Keratinocyte (primary cell): ENCODE data around the gene ANO9.

Experiments used
- CTCF ChIP-seq, 3 experiments: IDR thresholded peaks in 1 of 3; conservative IDR thresholded peaks in 1 of 3; optimal IDR thresholded peaks in 1 of 3; 2 replicates in 2 of 3; 3 replicates in 1 of 3; pipeline versions ENCODE3 to v1.5.1; 2011; ENCODE audit warnings: low read length in 3 of 3, mild to moderate bottlenecking in 3 of 3, moderate library complexity in 2 of 3, control low read depth in 1 of 3, inconsistent platforms in 1 of 3; ENCODE audit not compliant: insufficient read depth in 2 of 3; ENCODE audit errors: extremely low read depth in 1 of 3
- EZH2 ChIP-seq: IDR thresholded peaks from one replicate; pipeline ENCODE4 v1.6.1; 2012; ENCODE audit warnings: inconsistent platforms, mild to moderate bottlenecking, low read length, moderate library complexity

DNA sequence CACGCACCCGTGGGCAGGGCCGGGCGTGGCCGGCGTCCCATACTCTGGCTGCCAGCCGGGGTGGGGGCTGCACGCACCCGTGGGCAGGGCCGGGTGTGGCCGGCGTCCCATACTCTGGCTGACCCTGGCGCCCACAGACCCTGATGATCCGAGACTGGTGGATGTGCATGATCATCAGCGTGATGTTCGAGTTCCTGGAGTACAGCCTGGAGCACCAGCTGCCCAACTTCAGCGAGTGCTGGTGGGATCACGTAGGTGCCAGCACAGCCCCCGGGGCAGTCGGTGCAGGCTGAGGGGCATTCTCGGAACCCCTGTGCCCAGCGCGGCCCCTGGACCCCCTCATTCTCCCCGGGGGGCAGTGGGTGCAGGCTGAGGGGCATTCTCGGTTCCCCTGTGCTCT, 46.3 kb upstream of the ANO9 start:
- TF ChIP-seq CTCF (optimal IDR thresholded peaks at IDR 0.05 in 1 of 3, IDR thresholded peaks at IDR 0.05 in 1 of 3, conservative IDR thresholded peaks at IDR 0.05 in 1 of 3; ENCODE audit: extremely low read depth in 1 of 3, insufficient read depth in 2 of 3, low read length in 3 of 3) (no peak), EZH2 (no peak)
